Endothelial cell of umbilical vein (primary cell): ENCODE measurements around the gene CCDC190. TPM values are rescaled to one million over a fixed set of nuclear protein-coding genes. Genes with fewer than 3 reads are reported as not detected.
A peak's percentile ranks its signal among the peaks of the same experiment; 100 is the strongest.

ENCODE experiments used
- BruUV-seq: library from RNA; stranded (reverse); fragments of 400-500 nt; replicated peaks from 2 replicates; lab custom pipeline; 2021; lab: Mats Ljungman, UMichigan
- CTCF ChIA-PET: fragments of 300-600, 350-600 bp; sonication (Branson Sonifier 250); formaldehyde crosslinking; loops from one replicate; lab custom pipeline; 2021; ENCODE audit warnings: antibody characterized with exemption, inconsistent platforms; lab: Charles Lee
- POLR2A ChIA-PET: fragments of 300-600, 350-600 bp; sonication (Branson Sonifier 250); formaldehyde crosslinking; loops from one replicate; lab custom pipeline; 2021; ENCODE audit warnings: antibody characterized with exemption, inconsistent platforms; lab: Charles Lee
- DNase-seq: peaks from one replicate; pipeline ENCODE4 v3.0.0-alpha.2; 2011; ENCODE audit warnings: low read depth, low spot score
- FAIRE-seq: peaks from 2 replicates; lab custom pipeline; 2011; peaks lifted over from hg19 to GRCh38; lab: Jason Lieb, UNC
- H2AFZ ChIP-seq: 2 replicates; pipeline ENCODE4 v1.6.0; 2012; ENCODE audit warnings: low read depth, low read length, control low read depth, inconsistent platforms
- H3K27ac ChIP-seq: 2 replicates; pipeline ENCODE4 v1.5.1; 2011; ENCODE audit warnings: low read depth, mild to moderate bottlenecking, control low read depth, low read length, moderate library complexity; ENCODE audit not compliant: insufficient read depth
- H3K27me3 ChIP-seq, 2 experiments: 2 replicates each; pipeline versions ENCODE4 v1.6.0 to v1.6.1; 2011; ENCODE audit warnings: low read length in 2 of 2, mixed read lengths in 1 of 2; ENCODE audit not compliant: control insufficient read depth in 2 of 2, insufficient read depth in 2 of 2
- H3K36me3 ChIP-seq, 2 experiments: 2 replicates in 1 of 2; 3 replicates in 1 of 2; pipeline ENCODE4 v1.5.1; 2011; ENCODE audit warnings: low read length in 2 of 2, mild to moderate bottlenecking in 1 of 2, moderate library complexity in 1 of 2; ENCODE audit not compliant: control insufficient read depth in 2 of 2, insufficient read depth in 2 of 2; ENCODE audit errors: extremely low read depth in 1 of 2
- H3K4me1 ChIP-seq: 3 replicates; pipeline ENCODE4 v1.5.1; 2011; ENCODE audit warnings: mild to moderate bottlenecking, low read length; ENCODE audit not compliant: control insufficient read depth, insufficient read depth; ENCODE audit errors: extremely low read depth
- H3K4me2 ChIP-seq: 2 replicates; pipeline ENCODE4 v1.6.1; 2011; ENCODE audit warnings: low read length, control low read depth, mixed read lengths; ENCODE audit not compliant: insufficient read depth
- H3K4me3 ChIP-seq, 3 experiments: fragments of 200-600 bp in 1 of 3; sonication (generic), shearing (Covaris generic) in 1 of 3; replicated peaks in 1 of 3; 2 replicates each; pipeline ENCODE4 v1.5.1; 2011 to 2016; ENCODE audit warnings: control low read depth in 3 of 3, low read length in 3 of 3, mild to moderate bottlenecking in 2 of 3, inconsistent platforms in 1 of 3, low read depth in 1 of 3, moderate library complexity in 1 of 3; ENCODE audit not compliant: insufficient read depth in 1 of 3
- H3K79me2 ChIP-seq: 2 replicates; pipeline ENCODE4 v1.6.0; 2012; ENCODE audit warnings: low read length, inconsistent platforms; ENCODE audit not compliant: control insufficient read depth, insufficient read depth
- H3K9ac ChIP-seq: replicated peaks from 2 replicates; pipeline ENCODE3; 2011; ENCODE audit warnings: low read length, control low read depth; ENCODE audit not compliant: insufficient read depth; ENCODE audit errors: extremely low read depth
- H3K9me1 ChIP-seq: replicated peaks from 3 replicates; pipeline ENCODE4 v1.6.0; 2011; ENCODE audit warnings: mild to moderate bottlenecking, low read length; ENCODE audit not compliant: control insufficient read depth, insufficient read depth; ENCODE audit errors: extremely low read depth
- H3K9me3 ChIP-seq: replicated peaks from 2 replicates; pipeline ENCODE4 v1.5.1; 2012; ENCODE audit warnings: low read length, inconsistent platforms; ENCODE audit not compliant: control insufficient read depth, insufficient read depth
- H4K20me1 ChIP-seq: replicated peaks from 2 replicates; pipeline ENCODE3; 2011; ENCODE audit warnings: mild to moderate bottlenecking, low read length; ENCODE audit not compliant: control insufficient read depth, insufficient read depth; ENCODE audit errors: extremely low read depth
- FOS ChIP-seq: IDR thresholded peaks from 2 replicates; pipeline ENCODE4 v1.6.1; 2011; ENCODE audit warnings: mild to moderate bottlenecking, low read length, moderate library complexity, borderline replicate concordance; ENCODE audit not compliant: insufficient read depth
- GATA2 ChIP-seq: IDR thresholded peaks from 2 replicates; pipeline ENCODE4 v1.7.0; 2011; ENCODE audit warnings: low read depth, mild to moderate bottlenecking, moderate library complexity, mixed read lengths, low read length; ENCODE audit not compliant: insufficient read length, insufficient read depth
- JUN ChIP-seq: IDR thresholded peaks from 2 replicates; pipeline ENCODE4 v1.6.1; 2011; ENCODE audit warnings: borderline replicate concordance, low read depth; ENCODE audit not compliant: insufficient read length, insufficient read depth
- MYC ChIP-seq: IDR thresholded peaks from one replicate; pipeline ENCODE4 v1.6.1; 2011; ENCODE audit warnings: mild to moderate bottlenecking, low read depth, low read length
- dilution Hi-C: fragments of 300-500 bp; cut with MboI; formaldehyde crosslinking; loops from one replicate; pipeline ENCODE4 v1.15.0; 2019; ENCODE audit warnings: low sequenced_read_pairs; ENCODE audit not compliant: extremely low pct_ligation_motif_present
- intact Hi-C: fragments of 100-400 bp; cut with micrococcal nuclease; formaldehyde crosslinking; loops from one replicate; pipeline ENCODE4 v1.10.0; 2022
- polyA plus RNA-seq, 4 experiments: library from polyadenylated mRNA; depleted of rRNA in 3 of 4; stranded (reverse) in 3 of 4; unstranded in 1 of 4; fragments of >200 nt; gene quantifications; 2 replicates each; pipeline versions ENCODE4 v1.2.1 to v1.2.3, GENCODE V29; 2011 to 2012; ENCODE audit warnings: missing spikeins in 1 of 4
- total RNA-seq: library from RNA; stranded (reverse); gene quantifications from 2 replicates; pipeline ENCODE4 v1.2.3, GENCODE V29; 2021
- TF ChIP-seq, protein P1 (sequence below), 2 donors: IDR thresholded peaks; 1 replicate in 1 of 2; 2 replicates in 1 of 2; pipeline ENCODE4 v1.5.1; 2011; ENCODE audit warnings: low read length in 2 of 2, mild to moderate bottlenecking in 2 of 2, moderate library complexity in 2 of 2, control low read depth in 1 of 2, inconsistent platforms in 1 of 2, low read depth in 1 of 2; ENCODE audit not compliant: insufficient read depth in 1 of 2; ENCODE audit errors: extremely low read depth in 1 of 2

Gene CCDC190
- total and polyA plus RNA-seq, 2 donors (not counting 3 experiments of a cell fraction or from before 2014, with no cell fraction given), result 3.7 to 9.0 TPM

DNA sequence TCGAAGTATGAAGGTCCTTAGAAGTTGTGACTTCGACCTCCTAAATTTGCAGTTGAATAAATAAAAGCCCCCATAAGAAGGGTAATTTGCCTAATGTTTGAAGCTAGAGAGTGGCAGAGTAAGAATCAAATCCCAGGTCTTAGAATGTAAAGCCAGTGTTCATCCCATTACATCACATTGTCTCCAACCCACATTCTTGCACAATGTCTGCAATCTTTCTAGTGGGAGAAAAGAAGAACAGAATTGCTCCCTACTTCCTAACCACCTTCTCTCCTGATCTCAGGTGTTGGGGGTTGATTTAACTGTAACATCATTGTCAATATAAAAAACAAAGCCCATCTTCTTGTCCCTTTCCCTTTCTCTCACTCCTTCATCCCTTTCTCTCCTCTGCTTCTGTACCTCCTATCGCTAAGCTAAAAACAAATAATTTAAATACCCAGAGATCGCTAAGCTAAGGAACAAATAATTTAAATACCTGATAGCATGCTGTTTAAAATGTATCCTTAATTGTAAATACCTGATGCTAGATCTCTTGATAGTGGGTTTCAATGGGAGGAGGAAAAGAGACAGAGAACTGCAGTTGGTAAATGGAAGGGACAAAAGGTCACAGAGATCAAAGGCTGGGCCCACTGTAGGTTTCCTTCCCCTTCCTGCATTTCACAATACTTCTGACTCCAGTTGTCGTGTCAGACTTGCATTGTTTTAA lies 32.1 kb upstream of the CCDC190 start:
- Histone ChIP-seq H3K4me2 (peak overlapping the region; percentile 71), H2AFZ (peak overlapping the region; percentile 49)
- dilution Hi-C loops, result loop anchor here (25.0 kb wide), 1 partner anchor 294 kb away; no protein-coding TSS in a partner anchor

DNA sequence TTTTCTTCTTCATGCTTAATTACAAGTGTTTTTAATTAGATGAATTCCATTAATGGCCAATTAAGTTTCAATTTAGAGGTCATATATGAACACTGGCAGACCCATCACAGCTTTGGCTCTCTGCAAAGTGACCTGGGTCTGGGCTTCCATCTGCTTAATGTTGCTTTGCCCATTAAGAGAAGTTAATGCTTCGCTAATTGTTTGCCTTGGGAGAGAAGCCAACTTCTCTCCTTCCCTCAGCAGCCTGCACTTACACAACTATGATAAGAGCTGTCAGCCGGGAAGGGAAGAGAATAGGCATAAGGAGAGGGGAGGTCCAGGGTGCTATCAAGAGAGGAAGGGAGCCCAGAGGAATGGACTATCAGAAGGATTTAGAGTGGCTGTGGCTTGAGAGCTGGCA lies 29.0 kb upstream of the CCDC190 start:
- H4K20me1 ChIP-seq, result no peaks in the 10 kb centered on the region
- DNase-seq (no peak), FAIRE-seq (no peak)
- intact Hi-C loops (no loop called here), dilution Hi-C loops (loop anchor here (25.0 kb wide), 1 partner anchor 297 kb away; no protein-coding TSS in a partner anchor)
- H3K4me2 ChIP-seq, result no peak overlapping the region
- no peaks in the 10 kb centered on the region for H3K9me3 ChIP-seq
- no peak overlapping the region for H3K27ac ChIP-seq
- ChIA-PET CTCF (interaction anchor here (1.2 kb wide), 1 partner anchor 179 kb away, joined by 3 read pairs; the partner anchor contains the start of gene RGS4), POLR2A (no interaction called here)
- no TSS peak for BruUV-seq
- H3K27me3 ChIP-seq, result no peaks in the 10 kb centered on the region
- no peak overlapping the region for H3K9ac ChIP-seq
- H3K9me1 ChIP-seq, result no peaks in the 10 kb centered on the region
- H2AFZ ChIP-seq, result no peak overlapping the region
- H3K36me3 ChIP-seq, result no peaks in the 10 kb centered on the region
- TF ChIP-seq, protein P1, sequence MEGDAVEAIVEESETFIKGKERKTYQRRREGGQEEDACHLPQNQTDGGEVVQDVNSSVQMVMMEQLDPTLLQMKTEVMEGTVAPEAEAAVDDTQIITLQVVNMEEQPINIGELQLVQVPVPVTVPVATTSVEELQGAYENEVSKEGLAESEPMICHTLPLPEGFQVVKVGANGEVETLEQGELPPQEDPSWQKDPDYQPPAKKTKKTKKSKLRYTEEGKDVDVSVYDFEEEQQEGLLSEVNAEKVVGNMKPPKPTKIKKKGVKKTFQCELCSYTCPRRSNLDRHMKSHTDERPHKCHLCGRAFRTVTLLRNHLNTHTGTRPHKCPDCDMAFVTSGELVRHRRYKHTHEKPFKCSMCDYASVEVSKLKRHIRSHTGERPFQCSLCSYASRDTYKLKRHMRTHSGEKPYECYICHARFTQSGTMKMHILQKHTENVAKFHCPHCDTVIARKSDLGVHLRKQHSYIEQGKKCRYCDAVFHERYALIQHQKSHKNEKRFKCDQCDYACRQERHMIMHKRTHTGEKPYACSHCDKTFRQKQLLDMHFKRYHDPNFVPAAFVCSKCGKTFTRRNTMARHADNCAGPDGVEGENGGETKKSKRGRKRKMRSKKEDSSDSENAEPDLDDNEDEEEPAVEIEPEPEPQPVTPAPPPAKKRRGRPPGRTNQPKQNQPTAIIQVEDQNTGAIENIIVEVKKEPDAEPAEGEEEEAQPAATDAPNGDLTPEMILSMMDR (IDR thresholded peaks at IDR 0.05; ENCODE audit: extremely low read depth in 1 of 2, insufficient read depth in 1 of 2, low read depth in 1 of 2, low read length in 2 of 2), result no peak
- TF ChIP-seq MYC (no peak), JUN (no peak)
- H3K4me1 ChIP-seq, result peaks cover 15% of the 10 kb centered on the region
- no peak overlapping the region for H3K4me3 ChIP-seq
- H3K79me2 ChIP-seq, result no peaks in the 10 kb centered on the region

More for the DNA sequence above, 32.1 kb upstream of the CCDC190 start:
- Histone ChIP-seq H3K9me3 (no peaks in the 10 kb centered on the region), H4K20me1 (no peaks in the 10 kb centered on the region), H3K4me3 (no peak overlapping the region), H3K27ac (no peak overlapping the region), H3K9me1 (no peaks in the 10 kb centered on the region), H3K79me2 (no peaks in the 10 kb centered on the region), H3K36me3 (no peaks in the 10 kb centered on the region), H3K9ac (no peak overlapping the region), H3K4me1 (peaks cover 15% of the 10 kb centered on the region), H3K27me3 (no peaks in the 10 kb centered on the region)
- POLR2A ChIA-PET, result no interaction called here
- DNase-seq (peak; percentile 52), FAIRE-seq (peak; percentile 95)
- intact Hi-C loops, result no loop called here
- no TSS peak for BruUV-seq
- TF ChIP-seq MYC, result no peak
- peak; percentile 53 for TF ChIP-seq GATA2
- peak; percentile 6 for TF ChIP-seq FOS
- CTCF ChIA-PET, result interaction anchor here (1.1 to 1.3 kb wide), 2 partner anchors 57 to 422 kb away, joined by 3 to 4 read pairs; no protein-coding TSS in a partner anchor
